ENCODE results near the gene TMEM242. TPM values are rescaled to one million over a fixed set of nuclear protein-coding genes. Genes with fewer than 3 reads are reported as not detected.
A peak's percentile ranks its signal among the peaks of the same experiment; 100 is the strongest.

The TMEM242 gene
- total and polyA plus RNA-seq, 2 of the 13 experiments (the other 11 are each of a cell fraction or from before 2014, with no cell fraction given) = 5.6 to 11.1 TPM

DNA sequence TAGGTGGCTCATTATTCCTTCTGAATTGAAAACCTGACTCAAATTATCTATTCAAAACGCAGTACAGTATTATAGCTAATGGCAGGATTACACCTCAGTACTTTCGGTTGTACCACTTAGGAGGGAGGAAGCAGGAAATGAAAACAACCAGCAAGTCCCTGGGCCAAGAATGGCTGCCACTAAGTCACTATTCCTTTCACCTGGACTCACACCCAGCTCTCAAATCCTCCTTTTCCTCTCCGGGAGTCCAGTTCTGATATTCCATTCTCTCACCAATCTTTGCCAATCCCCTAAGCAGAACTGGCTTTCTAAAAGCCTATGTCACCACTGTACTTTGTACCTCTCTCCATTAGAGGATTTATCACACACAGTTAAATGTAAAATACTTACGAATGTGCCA lies 20.6 kb downstream of the TMEM242 start (continued):
- TF ChIP-seq, protein P1, sequence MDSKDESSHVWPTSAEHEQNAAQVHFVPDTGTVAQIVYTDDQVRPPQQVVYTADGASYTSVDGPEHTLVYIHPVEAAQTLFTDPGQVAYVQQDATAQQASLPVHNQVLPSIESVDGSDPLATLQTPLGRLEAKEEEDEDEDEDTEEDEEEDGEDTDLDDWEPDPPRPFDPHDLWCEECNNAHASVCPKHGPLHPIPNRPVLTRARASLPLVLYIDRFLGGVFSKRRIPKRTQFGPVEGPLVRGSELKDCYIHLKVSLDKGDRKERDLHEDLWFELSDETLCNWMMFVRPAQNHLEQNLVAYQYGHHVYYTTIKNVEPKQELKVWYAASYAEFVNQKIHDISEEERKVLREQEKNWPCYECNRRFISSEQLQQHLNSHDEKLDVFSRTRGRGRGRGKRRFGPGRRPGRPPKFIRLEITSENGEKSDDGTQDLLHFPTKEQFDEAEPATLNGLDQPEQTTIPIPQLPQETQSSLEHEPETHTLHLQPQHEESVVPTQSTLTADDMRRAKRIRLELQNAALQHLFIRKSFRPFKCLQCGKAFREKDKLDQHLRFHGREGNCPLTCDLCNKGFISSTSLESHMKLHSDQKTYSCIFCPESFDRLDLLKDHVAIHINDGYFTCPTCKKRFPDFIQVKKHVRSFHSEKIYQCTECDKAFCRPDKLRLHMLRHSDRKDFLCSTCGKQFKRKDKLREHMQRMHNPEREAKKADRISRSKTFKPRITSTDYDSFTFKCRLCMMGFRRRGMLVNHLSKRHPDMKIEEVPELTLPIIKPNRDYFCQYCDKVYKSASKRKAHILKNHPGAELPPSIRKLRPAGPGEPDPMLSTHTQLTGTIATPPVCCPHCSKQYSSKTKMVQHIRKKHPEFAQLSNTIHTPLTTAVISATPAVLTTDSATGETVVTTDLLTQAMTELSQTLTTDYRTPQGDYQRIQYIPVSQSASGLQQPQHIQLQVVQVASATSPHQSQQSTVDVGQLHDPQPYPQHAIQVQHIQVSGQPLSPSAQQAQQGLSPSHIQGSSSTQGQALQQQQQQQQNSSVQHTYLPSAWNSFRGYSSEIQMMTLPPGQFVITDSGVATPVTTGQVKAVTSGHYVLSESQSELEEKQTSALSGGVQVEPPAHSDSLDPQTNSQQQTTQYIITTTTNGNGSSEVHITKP (CRISPR knock-in tag; IDR thresholded peaks at IDR 0.05; ENCODE audit: low read depth) = peak; percentile 81; the same call in 1 of the 2 replicates
- TF ChIP-seq, protein P2, sequence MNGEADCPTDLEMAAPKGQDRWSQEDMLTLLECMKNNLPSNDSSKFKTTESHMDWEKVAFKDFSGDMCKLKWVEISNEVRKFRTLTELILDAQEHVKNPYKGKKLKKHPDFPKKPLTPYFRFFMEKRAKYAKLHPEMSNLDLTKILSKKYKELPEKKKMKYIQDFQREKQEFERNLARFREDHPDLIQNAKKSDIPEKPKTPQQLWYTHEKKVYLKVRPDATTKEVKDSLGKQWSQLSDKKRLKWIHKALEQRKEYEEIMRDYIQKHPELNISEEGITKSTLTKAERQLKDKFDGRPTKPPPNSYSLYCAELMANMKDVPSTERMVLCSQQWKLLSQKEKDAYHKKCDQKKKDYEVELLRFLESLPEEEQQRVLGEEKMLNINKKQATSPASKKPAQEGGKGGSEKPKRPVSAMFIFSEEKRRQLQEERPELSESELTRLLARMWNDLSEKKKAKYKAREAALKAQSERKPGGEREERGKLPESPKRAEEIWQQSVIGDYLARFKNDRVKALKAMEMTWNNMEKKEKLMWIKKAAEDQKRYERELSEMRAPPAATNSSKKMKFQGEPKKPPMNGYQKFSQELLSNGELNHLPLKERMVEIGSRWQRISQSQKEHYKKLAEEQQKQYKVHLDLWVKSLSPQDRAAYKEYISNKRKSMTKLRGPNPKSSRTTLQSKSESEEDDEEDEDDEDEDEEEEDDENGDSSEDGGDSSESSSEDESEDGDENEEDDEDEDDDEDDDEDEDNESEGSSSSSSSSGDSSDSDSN (CRISPR knock-in tag; IDR thresholded peaks at IDR 0.05) = no peak
- no peak for TF ChIP-seq ZNF160 (CRISPR knock-in tag; IDR thresholded peaks at IDR 0.05)
- no peak for TF ChIP-seq AGO1 (IDR thresholded peaks at IDR 0.05; ENCODE audit: low read depth, low read length, poor library complexity, severe bottlenecking)
- no peak for TF ChIP-seq ZNF747 (CRISPR knock-in tag; IDR thresholded peaks at IDR 0.05; ENCODE audit: borderline replicate concordance)
- no peak for TF ChIP-seq KAT8 (CRISPR knock-in tag; IDR thresholded peaks at IDR 0.05)
- TF ChIP-seq, protein P3, sequence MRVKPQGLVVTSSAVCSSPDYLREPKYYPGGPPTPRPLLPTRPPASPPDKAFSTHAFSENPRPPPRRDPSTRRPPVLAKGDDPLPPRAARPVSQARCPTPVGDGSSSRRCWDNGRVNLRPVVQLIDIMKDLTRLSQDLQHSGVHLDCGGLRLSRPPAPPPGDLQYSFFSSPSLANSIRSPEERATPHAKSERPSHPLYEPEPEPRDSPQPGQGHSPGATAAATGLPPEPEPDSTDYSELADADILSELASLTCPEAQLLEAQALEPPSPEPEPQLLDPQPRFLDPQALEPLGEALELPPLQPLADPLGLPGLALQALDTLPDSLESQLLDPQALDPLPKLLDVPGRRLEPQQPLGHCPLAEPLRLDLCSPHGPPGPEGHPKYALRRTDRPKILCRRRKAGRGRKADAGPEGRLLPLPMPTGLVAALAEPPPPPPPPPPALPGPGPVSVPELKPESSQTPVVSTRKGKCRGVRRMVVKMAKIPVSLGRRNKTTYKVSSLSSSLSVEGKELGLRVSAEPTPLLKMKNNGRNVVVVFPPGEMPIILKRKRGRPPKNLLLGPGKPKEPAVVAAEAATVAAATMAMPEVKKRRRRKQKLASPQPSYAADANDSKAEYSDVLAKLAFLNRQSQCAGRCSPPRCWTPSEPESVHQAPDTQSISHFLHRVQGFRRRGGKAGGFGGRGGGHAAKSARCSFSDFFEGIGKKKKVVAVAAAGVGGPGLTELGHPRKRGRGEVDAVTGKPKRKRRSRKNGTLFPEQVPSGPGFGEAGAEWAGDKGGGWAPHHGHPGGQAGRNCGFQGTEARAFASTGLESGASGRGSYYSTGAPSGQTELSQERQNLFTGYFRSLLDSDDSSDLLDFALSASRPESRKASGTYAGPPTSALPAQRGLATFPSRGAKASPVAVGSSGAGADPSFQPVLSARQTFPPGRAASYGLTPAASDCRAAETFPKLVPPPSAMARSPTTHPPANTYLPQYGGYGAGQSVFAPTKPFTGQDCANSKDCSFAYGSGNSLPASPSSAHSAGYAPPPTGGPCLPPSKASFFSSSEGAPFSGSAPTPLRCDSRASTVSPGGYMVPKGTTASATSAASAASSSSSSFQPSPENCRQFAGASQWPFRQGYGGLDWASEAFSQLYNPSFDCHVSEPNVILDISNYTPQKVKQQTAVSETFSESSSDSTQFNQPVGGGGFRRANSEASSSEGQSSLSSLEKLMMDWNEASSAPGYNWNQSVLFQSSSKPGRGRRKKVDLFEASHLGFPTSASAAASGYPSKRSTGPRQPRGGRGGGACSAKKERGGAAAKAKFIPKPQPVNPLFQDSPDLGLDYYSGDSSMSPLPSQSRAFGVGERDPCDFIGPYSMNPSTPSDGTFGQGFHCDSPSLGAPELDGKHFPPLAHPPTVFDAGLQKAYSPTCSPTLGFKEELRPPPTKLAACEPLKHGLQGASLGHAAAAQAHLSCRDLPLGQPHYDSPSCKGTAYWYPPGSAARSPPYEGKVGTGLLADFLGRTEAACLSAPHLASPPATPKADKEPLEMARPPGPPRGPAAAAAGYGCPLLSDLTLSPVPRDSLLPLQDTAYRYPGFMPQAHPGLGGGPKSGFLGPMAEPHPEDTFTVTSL (CRISPR knock-in tag; IDR thresholded peaks at IDR 0.05; ENCODE audit: borderline replicate concordance) = 0 out of 2 replicates have a peak, but pooled peaks have one; percentile 20
- TF ChIP-seq SRY (CRISPR knock-in tag; IDR thresholded peaks at IDR 0.05) = no peak
- TF ChIP-seq, protein P4, sequence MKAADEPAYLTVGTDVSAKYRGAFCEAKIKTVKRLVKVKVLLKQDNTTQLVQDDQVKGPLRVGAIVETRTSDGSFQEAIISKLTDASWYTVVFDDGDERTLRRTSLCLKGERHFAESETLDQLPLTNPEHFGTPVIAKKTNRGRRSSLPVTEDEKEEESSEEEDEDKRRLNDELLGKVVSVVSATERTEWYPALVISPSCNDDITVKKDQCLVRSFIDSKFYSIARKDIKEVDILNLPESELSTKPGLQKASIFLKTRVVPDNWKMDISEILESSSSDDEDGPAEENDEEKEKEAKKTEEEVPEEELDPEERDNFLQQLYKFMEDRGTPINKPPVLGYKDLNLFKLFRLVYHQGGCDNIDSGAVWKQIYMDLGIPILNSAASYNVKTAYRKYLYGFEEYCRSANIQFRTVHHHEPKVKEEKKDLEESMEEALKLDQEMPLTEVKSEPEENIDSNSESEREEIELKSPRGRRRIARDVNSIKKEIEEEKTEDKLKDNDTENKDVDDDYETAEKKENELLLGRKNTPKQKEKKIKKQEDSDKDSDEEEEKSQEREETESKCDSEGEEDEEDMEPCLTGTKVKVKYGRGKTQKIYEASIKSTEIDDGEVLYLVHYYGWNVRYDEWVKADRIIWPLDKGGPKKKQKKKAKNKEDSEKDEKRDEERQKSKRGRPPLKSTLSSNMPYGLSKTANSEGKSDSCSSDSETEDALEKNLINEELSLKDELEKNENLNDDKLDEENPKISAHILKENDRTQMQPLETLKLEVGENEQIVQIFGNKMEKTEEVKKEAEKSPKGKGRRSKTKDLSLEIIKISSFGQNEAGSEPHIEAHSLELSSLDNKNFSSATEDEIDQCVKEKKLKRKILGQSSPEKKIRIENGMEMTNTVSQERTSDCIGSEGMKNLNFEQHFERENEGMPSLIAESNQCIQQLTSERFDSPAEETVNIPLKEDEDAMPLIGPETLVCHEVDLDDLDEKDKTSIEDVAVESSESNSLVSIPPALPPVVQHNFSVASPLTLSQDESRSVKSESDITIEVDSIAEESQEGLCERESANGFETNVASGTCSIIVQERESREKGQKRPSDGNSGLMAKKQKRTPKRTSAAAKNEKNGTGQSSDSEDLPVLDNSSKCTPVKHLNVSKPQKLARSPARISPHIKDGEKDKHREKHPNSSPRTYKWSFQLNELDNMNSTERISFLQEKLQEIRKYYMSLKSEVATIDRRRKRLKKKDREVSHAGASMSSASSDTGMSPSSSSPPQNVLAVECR (CRISPR knock-in tag; IDR thresholded peaks at IDR 0.05; ENCODE audit: borderline replicate concordance) = no peak
- no peak for TF ChIP-seq BRD4 (CRISPR knock-in tag; IDR thresholded peaks at IDR 0.05)
- no peak for TF ChIP-seq BORCS8-MEF2B (CRISPR knock-in tag; IDR thresholded peaks at IDR 0.05)
- TF ChIP-seq REL (CRISPR knock-in tag; conservative IDR thresholded peaks at IDR 0.05) = no peak
